Ovary (tissue), 3 donors: Measurements from ENCODE around the gene TMEM63A.

Experiments used
- CTCF ChIP-seq, 3 donors: fragments of 450-650 bp in 2 of 3; fragments of 200-600 bp in 1 of 3; IDR thresholded peaks; one replicate each; pipeline versions ENCODE4 v1.5.1 to v1.8.0; 2016 to 2022; ENCODE audit warnings: antibody characterized with exemption in 3 of 3, mild to moderate bottlenecking in 1 of 3
- EP300 ChIP-seq: sonication (generic); formaldehyde crosslinking; IDR thresholded peaks from one replicate; pipeline ENCODE4 v1.6.1; 2017; ENCODE audit warnings: antibody characterized with exemption
- POLR2A ChIP-seq: fragments of 450-650 bp; IDR thresholded peaks from one replicate; pipeline ENCODE4 v1.6.1; 2017; ENCODE audit warnings: antibody characterized with exemption, mild to moderate bottlenecking, moderate library complexity
- donor health status: DM: no; HTN: no; CAD: no.

- TF ChIP-seq POLR2A (no peak), CTCF (IDR thresholded peaks at IDR 0.05) (no peak), EP300 (no peak)
Observed at GRCh38 chr1:225888898-225889601, 6.9 kb upstream of the TMEM63A start, which contains the start of gene LEFTY1.
